T-helper 1 cell treated with Interleukin-12 subunit alpha and Interleukin-12 subunit beta and Interleukin-4 antibody, amounts not matched to agents 30 ng/mL and 1 ng/mL, for 36 hours (primary cell): Measurements from ENCODE around the gene PDZD2. TPM values are rescaled to one million over a fixed set of nuclear protein-coding genes. Genes with fewer than 3 reads are reported as not detected.
"Not testable (repeated sequence)": the region's sequence is repeated elsewhere in the genome, so short reads cannot be mapped to it uniquely, and the experiment has no call there.

Experiments used
- intact Hi-C: fragments of 100-400 bp; cut with micrococcal nuclease; formaldehyde crosslinking; loops from one replicate; pipeline ENCODE4 v1.15.1; 2024
- total RNA-seq: library from RNA; stranded (reverse); gene quantifications from 2 replicates; pipeline ENCODE4 v1.2.3, GENCODE V29; 2022

PDZD2 gene
- total RNA-seq, 1 donor from 2014 or later, result not detected

- intact Hi-C loops, result no loop called here
Measured at GRCh38 chr5:31688515-31689092, 49.7 kb downstream of the PDZD2 start.

- intact Hi-C loops, result not testable (repeated sequence)
Measured at GRCh38 chr5:31691408-31691807, 52.5 kb downstream of the PDZD2 start.

GRCh38 chr5:31692561-31693221, 53.8 kb downstream of the PDZD2 start:
- intact Hi-C loops, result no loop called here

GRCh38 chr5:31698673-31699072, 59.7 kb downstream of the PDZD2 start:
- intact Hi-C loops, result no loop called here

- intact Hi-C loops, result no loop called here
Measured at GRCh38 chr5:31701642-31702299, 62.8 kb downstream of the PDZD2 start.

- intact Hi-C loops, result no loop called here
Measured at GRCh38 chr5:31702712-31703111, 63.8 kb downstream of the PDZD2 start.

GRCh38 chr5:31703757-31704156, 64.8 kb downstream of the PDZD2 start:
- intact Hi-C loops, result no loop called here

GRCh38 chr5:31706186-31706585, 67.3 kb downstream of the PDZD2 start:
- intact Hi-C loops, result no loop called here

- intact Hi-C loops, result no loop called here
Measured at GRCh38 chr5:31707329-31707728, 68.4 kb downstream of the PDZD2 start.

- intact Hi-C loops, result no loop called here
Measured at GRCh38 chr5:31708089-31708488, 69.2 kb downstream of the PDZD2 start.

- intact Hi-C loops, result no loop called here
Measured at GRCh38 chr5:31711363-31711762, 72.4 kb downstream of the PDZD2 start.

GRCh38 chr5:31711935-31712592, 73.1 kb downstream of the PDZD2 start:
- intact Hi-C loops, result no loop called here

GRCh38 chr5:31717561-31717960, 78.6 kb downstream of the PDZD2 start:
- intact Hi-C loops, result no loop called here

- intact Hi-C loops, result no loop called here
Measured at GRCh38 chr5:31720004-31720403, 81.1 kb downstream of the PDZD2 start.

GRCh38 chr5:31720811-31721345, 81.9 kb downstream of the PDZD2 start:
- intact Hi-C loops, result no loop called here

- intact Hi-C loops, result no loop called here
Measured at GRCh38 chr5:31722111-31722510, 83.2 kb downstream of the PDZD2 start.

GRCh38 chr5:31725996-31726395, 87.1 kb downstream of the PDZD2 start:
- intact Hi-C loops, result no loop called here

GRCh38 chr5:31726952-31727351, 88.0 kb downstream of the PDZD2 start:
- intact Hi-C loops, result no loop called here

GRCh38 chr5:31728039-31728438, 89.1 kb downstream of the PDZD2 start:
- intact Hi-C loops, result no loop called here

GRCh38 chr5:31728806-31729205, 89.9 kb downstream of the PDZD2 start:
- intact Hi-C loops, result not testable (repeated sequence)

- intact Hi-C loops, result no loop called here
Measured at GRCh38 chr5:31730139-31730538, 91.2 kb downstream of the PDZD2 start.

- intact Hi-C loops, result no loop called here
Measured at GRCh38 chr5:31731016-31731415, 92.1 kb downstream of the PDZD2 start.
